ENCODE results near the gene ZBTB42. TPM values are rescaled to one million over a fixed set of nuclear protein-coding genes. Genes with fewer than 3 reads are reported as not detected.
A peak's percentile ranks its signal among the peaks of the same experiment; 100 is the strongest.

ZBTB42 gene
- total and polyA plus RNA-seq, 2 of the 13 experiments (the other 11 are each of a cell fraction or from before 2014, with no cell fraction given), result 2.8 to 4.2 TPM

GRCh38 chr14:104773505-104774452, 27.1 kb upstream of the ZBTB42 start (continued):
- TF ChIP-seq ZBTB33 (CRISPR knock-in tag; IDR thresholded peaks at IDR 0.05), result 0 out of 2 replicates have a peak, but pooled peaks have one; percentile 5
- TF ChIP-seq AGO2 (optimal IDR thresholded peaks at IDR 0.05; ENCODE audit: low read depth, low read length), result peak; percentile 5
- TF ChIP-seq TFAP4 (IDR thresholded peaks at IDR 0.05; ENCODE audit: borderline replicate concordance, low read depth), result no peak
- no peak for TF ChIP-seq ZNF574 (CRISPR knock-in tag; IDR thresholded peaks at IDR 0.05)
- TF ChIP-seq PAXIP1 (CRISPR knock-in tag; conservative IDR thresholded peaks at IDR 0.05), result no peak
- TF ChIP-seq POLR2A (IDR thresholded peaks at IDR 0.05; ENCODE audit: insufficient read depth in 1 of 2, low read depth in 2 of 2, low read length in 2 of 2), result peak in 1 of 2 experiments; percentile 38; a peak in 1 of 4 replicates
- no peak for TF ChIP-seq GFI1 (CRISPR knock-in tag; IDR thresholded peaks at IDR 0.05; ENCODE audit: borderline replicate concordance)

Measured in HepG2 (cell line).